GM12878 (cell line): ENCODE results near the gene TOX4. TPM values are rescaled to one million over a fixed set of nuclear protein-coding genes. Genes with fewer than 3 reads are reported as not detected.
A peak's percentile ranks its signal among the peaks of the same experiment; 100 is the strongest.

Experiments
- ATAC-seq: fragments of 200-7000 bp; cut with Tn5 transposase; 3 replicates; pipeline ENCODE4 v1.9.1; 2020; ENCODE audit warnings: mild to moderate bottlenecking, moderate library complexity
- BruUV-seq: library from RNA; stranded (reverse); fragments of 400-500 nt; replicated peaks from 2 replicates; lab custom pipeline; 2021; lab: Mats Ljungman, UMichigan
- CTCF ChIA-PET: fragments of 300-600 bp; sonication (Branson Sonifier 250); formaldehyde crosslinking; extraction: SDS; loops from one replicate; lab custom pipeline; 2021; ENCODE audit warnings: inconsistent platforms; lab: Yijun Ruan, JAX
- POLR2A ChIA-PET: fragments of 350-600 bp; formaldehyde crosslinking; extraction: SDS; loops from one replicate; lab custom pipeline; 2021; ENCODE audit warnings: inconsistent platforms; lab: Charles Lee
- RAD21 ChIA-PET: fragments of 300-600 bp; sonication (Branson Sonifier 250); formaldehyde crosslinking; loops from one replicate; lab custom pipeline; 2023; ENCODE audit warnings: antibody characterized with exemption; ENCODE audit not compliant: unreplicated experiment; lab: Charles Lee
- SMC1A ChIA-PET: fragments of 300-600 bp; sonication (Branson Sonifier 250); formaldehyde crosslinking; loops from one replicate; lab custom pipeline; 2023; ENCODE audit not compliant: unreplicated experiment, uncharacterized antibody; lab: Charles Lee
- DNase-seq: peaks from one replicate; pipeline ENCODE4 v3.0.0-alpha.2; 2011; ENCODE audit warnings: low read depth, low spot score
- FAIRE-seq: peaks from 3 replicates; lab custom pipeline; 2011; peaks lifted over from hg19 to GRCh38; lab: Jason Lieb, UNC
- H2AFZ ChIP-seq: 2 replicates; pipeline ENCODE4 v1.6.0; 2011; ENCODE audit warnings: low read depth, low read length, control low read depth; ENCODE audit not compliant: control insufficient read depth
- H3K27ac ChIP-seq: 2 replicates; pipeline ENCODE4 v1.5.1; 2011; ENCODE audit warnings: control low read depth; ENCODE audit not compliant: control insufficient read depth, insufficient read depth
- H3K27me3 ChIP-seq, 2 experiments: replicated peaks in 1 of 2; 2 replicates each; pipeline versions ENCODE4 v1.6.0 to v1.6.1; 2011; ENCODE audit warnings: low read length in 1 of 2; ENCODE audit not compliant: control insufficient read depth in 2 of 2, insufficient read depth in 2 of 2
- H3K36me3 ChIP-seq, 2 experiments: 2 replicates each; pipeline ENCODE4 v1.5.1; 2011; ENCODE audit warnings: low read length in 1 of 2; ENCODE audit not compliant: control insufficient read depth in 2 of 2, insufficient read depth in 2 of 2
- H3K4me1 ChIP-seq: 2 replicates; pipeline ENCODE4 v1.6.1; 2011; ENCODE audit warnings: mild to moderate bottlenecking, low read length, moderate library complexity, mixed read lengths; ENCODE audit not compliant: control insufficient read depth, insufficient read depth
- H3K4me2 ChIP-seq: 2 replicates; pipeline ENCODE4 v1.6.0; 2011; ENCODE audit warnings: control low read depth; ENCODE audit not compliant: control insufficient read depth, insufficient read depth
- H3K4me3 ChIP-seq: fragments of 200-600 bp; sonication (generic); 2 replicates; pipeline ENCODE4 v1.5.1; 2016
- H3K79me2 ChIP-seq: 2 replicates; pipeline ENCODE4 v1.6.0; 2011; ENCODE audit warnings: low read length; ENCODE audit not compliant: control insufficient read depth, insufficient read depth
- H3K9ac ChIP-seq: 2 replicates; pipeline ENCODE4 v1.8.0; 2011; ENCODE audit warnings: low read length, control low read depth, mixed read lengths; ENCODE audit not compliant: control insufficient read depth, insufficient read depth
- H3K9me3 ChIP-seq: replicated peaks from 3 replicates; pipeline ENCODE4 v1.5.1; 2011; ENCODE audit warnings: mild to moderate bottlenecking, low read length; ENCODE audit not compliant: control insufficient read depth, insufficient read depth
- H4K20me1 ChIP-seq: 2 replicates; pipeline ENCODE4 v1.6.0; 2011; ENCODE audit not compliant: control insufficient read depth, insufficient read depth
- ATF3 ChIP-seq: IDR thresholded peaks from 2 replicates; pipeline ENCODE4 v1.6.1; 2011; ENCODE audit warnings: low read depth, mild to moderate bottlenecking, low read length, moderate library complexity, borderline replicate concordance; ENCODE audit errors: extremely low read depth
- CHD2 ChIP-seq: IDR thresholded peaks from 2 replicates; pipeline ENCODE4 v1.6.1; 2011; ENCODE audit warnings: low read depth, low read length, improper control_type of control experiment, borderline replicate concordance
- CUX1 ChIP-seq: IDR thresholded peaks from 2 replicates; pipeline ENCODE4 v1.6.1; 2012; ENCODE audit warnings: improper control_type of control experiment, low read depth, low read length; ENCODE audit not compliant: insufficient replicate concordance
- IKZF2 ChIP-seq, 2 experiments: fragments of 450-650 bp; IDR thresholded peaks; 2 replicates each; pipeline ENCODE4 v1.6.1; 2017; ENCODE audit warnings: mild to moderate bottlenecking in 2 of 2, moderate library complexity in 2 of 2
- MLLT1 ChIP-seq: fragments of 450-650 bp; IDR thresholded peaks from 2 replicates; pipeline ENCODE4 v1.6.1; 2016; ENCODE audit warnings: mild to moderate bottlenecking
- MTA2 ChIP-seq: fragments of 450-650 bp; IDR thresholded peaks from 2 replicates; pipeline ENCODE4 v1.6.1; 2016; ENCODE audit warnings: low read depth, mild to moderate bottlenecking, moderate library complexity
- POLR2AphosphoS2 ChIP-seq: IDR thresholded peaks from 2 replicates; pipeline ENCODE4 v1.6.1; 2011; ENCODE audit warnings: low read depth, mild to moderate bottlenecking, low read length, improper control_type of control experiment, moderate library complexity
- SIN3A ChIP-seq: IDR thresholded peaks from 2 replicates; pipeline ENCODE4 v1.6.1; 2012; ENCODE audit warnings: low read depth, low read length, improper control_type of control experiment
- SREBF1 ChIP-seq: IDR thresholded peaks from 2 replicates; pipeline ENCODE4 v1.6.1; 2012; ENCODE audit warnings: mild to moderate bottlenecking, low read length
- SREBF2 ChIP-seq: IDR thresholded peaks from 2 replicates; pipeline ENCODE4 v1.6.1; 2012; ENCODE audit warnings: mild to moderate bottlenecking, low read length
- ZBTB40 ChIP-seq: fragments of 450-650 bp; IDR thresholded peaks from 2 replicates; pipeline ENCODE4 v1.6.1; 2016; ENCODE audit warnings: mild to moderate bottlenecking, moderate library complexity, borderline replicate concordance
- WGBS: methylation state at CpG from one replicate; pipeline ENCODE4 v1.1.6; 2016; ENCODE audit warnings: low lambda C conversion rate; ENCODE audit not compliant: insufficient replicate concordance, insufficient coverage; ENCODE audit errors: missing lambda C conversion rate; 5-methylcytosine and 5-hydroxymethylcytosine counted together
- in situ Hi-C: fragments of 300-500 bp; cut with MboI; formaldehyde crosslinking; loops from 9 replicates; pipeline ENCODE4 v1.14.3; 2018; ENCODE audit warnings: mixed read lengths
- intact Hi-C: fragments of 100-400 bp; cut with micrococcal nuclease; formaldehyde crosslinking; loops from one replicate; pipeline ENCODE4 v1.14.2; 2022; ENCODE audit not compliant: unreplicated experiment
- polyA plus RNA-seq, 11 experiments: library from polyadenylated mRNA; depleted of rRNA in 4 of 11; unstranded in 6 of 11; stranded (reverse) in 5 of 11; fragments of >200 nt; fragmentation: Nextera tagmentation in 4 of 11; fragmentation: Illumina TruSeq in 1 of 11; extraction: Ambion mirVana in 4 of 11; extraction: Trizol in 1 of 11; gene quantifications; 1 replicate in 1 of 11; 2 replicates in 10 of 11; pipeline versions ENCODE4 v1.2.1 to v1.2.3, GENCODE V29; 2011 to 2016; ENCODE audit warnings: inconsistent platforms in 2 of 11, missing spikeins in 2 of 11, low read depth in 1 of 11
- total RNA-seq, 4 experiments: library from RNA; depleted of rRNA in 3 of 4; stranded (reverse); fragments of >200 nt in 3 of 4; fragmentation: Illumina TruSeq in 1 of 4; extraction: Trizol in 1 of 4; gene quantifications; 2 replicates each; pipeline versions ENCODE4 v1.2.1 to v1.2.3, GENCODE V29; 2013 to 2021

TOX4 gene
- total and polyA plus RNA-seq, 10 of the 15 experiments (the other 5 are each of a cell fraction or from before 2014, with no cell fraction given), result 18.4 to 113 (median 55.2) TPM

- H3K4me2 ChIP-seq, result peak within 1 kb of the TSS; percentile 79
- DNase-seq (peak; percentile 21), FAIRE-seq (no peak), ATAC-seq (peak; percentile 86)
- BruUV-seq, result no TSS peak
- H3K9ac ChIP-seq, result peak within 1 kb of the TSS; percentile 56
- H3K27ac ChIP-seq, result peak within 1 kb of the TSS; percentile 31; the same call in 1 of the 2 replicates
- H3K4me1 ChIP-seq, result peaks cover 12% of the 10 kb centered on the region
- POLR2A ChIA-PET, result interaction anchor here (1.0 to 4.0 kb wide), 9 partner anchors 12 to 143 kb away, joined by 3 to 35 read pairs (median 5); partner anchors contain the start of genes METTL3, RAB2B and TOX4
- SMC1A ChIA-PET, result interaction anchor here (0.8 to 4.9 kb wide), 9 partner anchors 9 to 77 kb away, joined by 3 to 48 read pairs (median 6); partner anchors contain the start of gene METTL3
- no peaks in the 10 kb centered on the region for H3K9me3 ChIP-seq
- 1% methylated on average over 24 of the region's 43 CpGs for WGBS
- intact Hi-C loops, result no loop called here
- peak within 1 kb of the TSS; percentile 73 for H3K4me3 ChIP-seq
- in situ Hi-C loops, result no loop called here
- RAD21 ChIA-PET, result interaction anchor here (0.6 to 4.1 kb wide), 15 partner anchors 10 to 217 kb away, joined by 3 to 52 read pairs (median 5); partner anchors contain the start of gene METTL3
- H3K27me3 ChIP-seq, result no peaks in the 10 kb centered on the region
- no peaks in the 10 kb centered on the region for H4K20me1 ChIP-seq
- no peaks in the 10 kb centered on the region for H3K79me2 ChIP-seq
- CTCF ChIA-PET, result interaction anchor here (0.6 to 2.9 kb wide), 13 partner anchors 9 to 423 kb away, joined by 3 to 29 read pairs (median 4); partner anchors contain the start of gene METTL3
- H3K36me3 ChIP-seq, result no peaks in the 10 kb centered on the region
- peak within 1 kb of the TSS; percentile 84 for H2AFZ ChIP-seq
- no peak for TF ChIP-seq ZBTB40
- TF ChIP-seq MTA2, result no peak
- no peak for TF ChIP-seq CUX1
- no peak for TF ChIP-seq MLLT1
- no peak for TF ChIP-seq ATF3
- peak; percentile 33 to 59; a peak in 3 of 4 replicates for TF ChIP-seq IKZF2 (IDR thresholded peaks at IDR 0.05)
- no peak for TF ChIP-seq POLR2AphosphoS2
- TF ChIP-seq CHD2, result peak; percentile 54
- TF ChIP-seq SREBF1, result no peak
- TF ChIP-seq SREBF2, result no peak
- TF ChIP-seq SIN3A, result no peak
These were observed 49.1 kb downstream of the TOX4 start, which contains the start of gene SALL2 for GRCh38 chr14:21525962-21526671. Gene SALL2, minus strand, starts transcription at chr14:21526346. Its CDS starts 219 bp downstream, at chr14:21526127.
